SK-N-SH treated with all-trans-retinoic acid at 6 μM for 48 hours (cell line): Measurements from ENCODE around the gene PRKCE.

Experiments
- ATAC-seq: fragments of 200-7000 bp; cut with Tn5 transposase; 3 replicates; pipeline ENCODE4 v1.9.1; 2020; ENCODE audit warnings: mild to moderate bottlenecking, moderate library complexity
- ARNTL ChIP-seq: fragments of 450-650 bp; formaldehyde crosslinking; IDR thresholded peaks from 2 replicates; pipeline ENCODE4 v1.5.0; 2020; ENCODE audit warnings: low read depth, mild to moderate bottlenecking, moderate library complexity, borderline replicate concordance
- BACH2 ChIP-seq: fragments of 250-450 bp; sonication (Bioruptor Pico); IDR thresholded peaks from 2 replicates; pipeline ENCODE4 v1.9.0; 2021; ENCODE audit warnings: mild to moderate bottlenecking, borderline replicate concordance
- CREB5 ChIP-seq: fragments of 250-450 bp; sonication (Bioruptor Pico); IDR thresholded peaks from 2 replicates; pipeline ENCODE4 v1.5.1; 2020; ENCODE audit warnings: low read depth, mild to moderate bottlenecking, moderate library complexity
- CSDC2 ChIP-seq: fragments of 250-450 bp; sonication (Bioruptor Pico); IDR thresholded peaks from 2 replicates; pipeline ENCODE4 v1.5.0; 2020; ENCODE audit warnings: mild to moderate bottlenecking, moderate library complexity
- CSRNP3 ChIP-seq: fragments of 250-450 bp; sonication (Bioruptor Pico); IDR thresholded peaks from 2 replicates; pipeline ENCODE4 v1.5.1; 2021; ENCODE audit warnings: mild to moderate bottlenecking, moderate library complexity
- ESRRG ChIP-seq: fragments of 250-450 bp; sonication (Bioruptor Pico); IDR thresholded peaks from 2 replicates; pipeline ENCODE4 v1.6.1; 2021; ENCODE audit warnings: mild to moderate bottlenecking
- GLIS3 ChIP-seq: fragments of 250-450 bp; sonication (Bioruptor Pico); IDR thresholded peaks from 2 replicates; pipeline ENCODE4 v1.5.0; 2020; ENCODE audit warnings: mild to moderate bottlenecking, moderate library complexity
- ISL1 ChIP-seq: fragments of 250-450 bp; sonication (Bioruptor Pico); IDR thresholded peaks from 2 replicates; pipeline ENCODE4 v2.1.2; 2022; ENCODE audit warnings: mild to moderate bottlenecking, moderate library complexity
- OSR1 ChIP-seq: fragments of 250-450 bp; sonication (Bioruptor Pico); IDR thresholded peaks from 2 replicates; pipeline ENCODE4 v1.8.0; 2022; ENCODE audit warnings: moderate library complexity, mild to moderate bottlenecking, inconsistent platforms
- PATZ1 ChIP-seq: fragments of 250-450 bp; sonication (Bioruptor Pico); IDR thresholded peaks from 2 replicates; pipeline ENCODE4 v1.8.0; 2020; ENCODE audit warnings: mild to moderate bottlenecking, moderate library complexity, borderline replicate concordance
- PPARA ChIP-seq: fragments of 250-450 bp; sonication (Bioruptor Pico); IDR thresholded peaks from 2 replicates; pipeline ENCODE4 v1.5.0; 2020; ENCODE audit warnings: mild to moderate bottlenecking, borderline replicate concordance
- RARB ChIP-seq: fragments of 250-450 bp; sonication (Bioruptor Pico); IDR thresholded peaks from 2 replicates; pipeline ENCODE4 v1.8.0; 2021; ENCODE audit warnings: mild to moderate bottlenecking, moderate library complexity
- SNAI2 ChIP-seq: fragments of 250-450 bp; sonication (Bioruptor Pico); IDR thresholded peaks from 2 replicates; pipeline ENCODE4 v1.5.0; 2020; ENCODE audit warnings: mild to moderate bottlenecking, moderate library complexity
- TCF4 ChIP-seq: fragments of 250-450 bp; sonication (Bioruptor Pico); IDR thresholded peaks from 2 replicates; pipeline ENCODE4 v1.8.0; 2021; ENCODE audit warnings: mild to moderate bottlenecking, moderate library complexity, borderline replicate concordance
- TOX ChIP-seq: fragments of 250-450 bp; sonication (Bioruptor Pico); IDR thresholded peaks from 2 replicates; pipeline ENCODE4 v1.8.0; 2021; ENCODE audit warnings: mild to moderate bottlenecking, moderate library complexity, borderline replicate concordance
- ZC3H10 ChIP-seq: fragments of 250-450 bp; sonication (Bioruptor Pico); IDR thresholded peaks from 2 replicates; pipeline ENCODE4 v1.5.1; 2021; ENCODE audit warnings: mild to moderate bottlenecking, moderate library complexity
- ZFP3 ChIP-seq: fragments of 250-450 bp; sonication (Bioruptor Pico); IDR thresholded peaks from 2 replicates; pipeline ENCODE4 v1.5.0; 2020; ENCODE audit warnings: mild to moderate bottlenecking, moderate library complexity
- ZFP30 ChIP-seq: fragments of 450-650 bp; formaldehyde crosslinking; IDR thresholded peaks from 2 replicates; pipeline ENCODE4 v1.5.0; 2022; ENCODE audit warnings: mild to moderate bottlenecking, moderate library complexity
- ZNF565 ChIP-seq: fragments of 450-650 bp; formaldehyde crosslinking; conservative IDR thresholded peaks from 2 replicates; pipeline ENCODE4 v1.5.0; 2020; ENCODE audit warnings: low read depth, mild to moderate bottlenecking, moderate library complexity
- ZNF70 ChIP-seq: fragments of 450-650 bp; formaldehyde crosslinking; IDR thresholded peaks from 2 replicates; pipeline ENCODE4 v1.5.0; 2020; ENCODE audit warnings: mild to moderate bottlenecking, moderate library complexity
- ZNF8 ChIP-seq: fragments of 450-650 bp; formaldehyde crosslinking; IDR thresholded peaks from 2 replicates; pipeline ENCODE4 v1.5.0; 2020; ENCODE audit warnings: mild to moderate bottlenecking, moderate library complexity

The PRKCE gene

GRCh38 chr2:45895241-45895861, 243.9 kb downstream of the PRKCE start:
- ATAC-seq, result peak; percentile 82
- TF ChIP-seq ARNTL (no peak), ISL1 (CRISPR knock-in tag) (peak; percentile 28; the same call in 1 of the 2 replicates)

GRCh38 chr2:45896311-45896710, 244.8 kb downstream of the PRKCE start:
- no peak for ATAC-seq
- TF ChIP-seq ZNF8 (CRISPR knock-in tag) (no peak), RARB (no peak), CSDC2 (CRISPR knock-in tag) (no peak), ZFP3 (CRISPR knock-in tag) (no peak), ESRRG (CRISPR knock-in tag) (no peak), CREB5 (CRISPR knock-in tag) (no peak), TCF4 (CRISPR knock-in tag) (no peak), ISL1 (CRISPR knock-in tag) (no peak), PATZ1 (CRISPR knock-in tag) (no peak), GLIS3 (CRISPR knock-in tag) (no peak), ZFP30 (CRISPR knock-in tag) (no peak)

GRCh38 chr2:45897842-45898241, 246.4 kb downstream of the PRKCE start:
- ATAC-seq, result no peak
- TF ChIP-seq ARNTL (no peak), CREB5 (CRISPR knock-in tag) (no peak), ZNF565 (no peak), ZFP30 (CRISPR knock-in tag) (no peak), TOX (no peak), ZC3H10 (CRISPR knock-in tag) (no peak), CSRNP3 (CRISPR knock-in tag) (no peak), BACH2 (CRISPR knock-in tag) (no peak), RARB (no peak), ZNF70 (CRISPR knock-in tag) (no peak), ZNF8 (CRISPR knock-in tag) (no peak), ESRRG (CRISPR knock-in tag) (no peak)

- no peak for TF ChIP-seq TOX
- no peak for TF ChIP-seq ZNF70 (CRISPR knock-in tag)
- no peak for TF ChIP-seq PPARA (CRISPR knock-in tag)
- TF ChIP-seq OSR1, result no peak
- TF ChIP-seq SNAI2 (CRISPR knock-in tag), result no peak
- no peak for TF ChIP-seq CREB5 (CRISPR knock-in tag)
- TF ChIP-seq ZFP30 (CRISPR knock-in tag), result no peak
- no peak for TF ChIP-seq CSRNP3 (CRISPR knock-in tag)
- no peak for TF ChIP-seq ISL1 (CRISPR knock-in tag)
- no peak for TF ChIP-seq ZNF565
- TF ChIP-seq, all 23 proteins: peak for 0
- ATAC-seq, result no peak
Observed at GRCh38 chr2:45898819-45899218, 247.3 kb downstream of the PRKCE start.
